ENCODE measurements around the gene PRSS27.

DNA sequence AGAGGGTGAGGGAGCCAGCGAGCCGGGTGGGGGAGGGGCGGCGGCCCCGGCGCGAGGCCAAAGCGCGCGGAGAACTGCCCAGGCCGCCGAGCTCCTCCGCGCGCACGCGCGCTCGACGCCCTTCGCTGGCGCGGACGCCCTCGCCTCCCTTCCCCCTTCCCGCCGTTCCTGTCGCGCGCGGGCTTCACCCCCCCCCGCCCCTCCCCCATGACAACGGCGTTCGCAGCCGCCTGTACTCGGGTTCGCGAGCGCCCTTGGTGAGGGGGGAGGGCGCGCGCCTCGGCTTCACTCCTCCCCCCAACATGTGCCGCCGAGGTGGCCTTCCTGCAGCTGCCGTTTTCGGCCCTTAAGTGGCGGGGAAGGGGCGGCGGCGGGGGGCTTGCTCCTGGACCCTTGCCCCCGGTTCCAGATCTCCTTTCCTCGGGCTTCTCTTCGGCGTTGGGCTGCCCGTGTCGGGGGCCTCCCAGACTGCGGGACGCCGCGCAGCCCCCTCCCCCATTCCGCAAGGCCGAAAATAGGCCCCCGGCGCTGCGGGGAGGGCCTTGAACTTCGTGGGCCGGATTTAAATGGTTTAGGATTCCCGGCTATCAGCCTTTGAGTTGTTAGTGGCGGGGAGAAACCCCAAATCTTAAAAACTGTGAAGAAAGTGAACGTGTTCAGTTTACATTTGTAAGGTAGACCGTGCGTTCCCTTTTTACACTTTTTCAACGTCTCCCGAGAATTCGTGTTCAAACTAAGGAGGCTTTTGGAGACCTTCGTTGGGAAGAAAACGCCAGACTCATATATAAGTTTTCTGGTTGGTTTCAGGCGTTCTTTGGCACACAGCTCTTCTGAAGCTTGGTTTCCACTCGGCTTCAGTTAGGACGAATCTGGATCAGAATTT is 33.1 kb upstream of the PRSS27 start:
- TF ChIP-seq, protein P1, sequence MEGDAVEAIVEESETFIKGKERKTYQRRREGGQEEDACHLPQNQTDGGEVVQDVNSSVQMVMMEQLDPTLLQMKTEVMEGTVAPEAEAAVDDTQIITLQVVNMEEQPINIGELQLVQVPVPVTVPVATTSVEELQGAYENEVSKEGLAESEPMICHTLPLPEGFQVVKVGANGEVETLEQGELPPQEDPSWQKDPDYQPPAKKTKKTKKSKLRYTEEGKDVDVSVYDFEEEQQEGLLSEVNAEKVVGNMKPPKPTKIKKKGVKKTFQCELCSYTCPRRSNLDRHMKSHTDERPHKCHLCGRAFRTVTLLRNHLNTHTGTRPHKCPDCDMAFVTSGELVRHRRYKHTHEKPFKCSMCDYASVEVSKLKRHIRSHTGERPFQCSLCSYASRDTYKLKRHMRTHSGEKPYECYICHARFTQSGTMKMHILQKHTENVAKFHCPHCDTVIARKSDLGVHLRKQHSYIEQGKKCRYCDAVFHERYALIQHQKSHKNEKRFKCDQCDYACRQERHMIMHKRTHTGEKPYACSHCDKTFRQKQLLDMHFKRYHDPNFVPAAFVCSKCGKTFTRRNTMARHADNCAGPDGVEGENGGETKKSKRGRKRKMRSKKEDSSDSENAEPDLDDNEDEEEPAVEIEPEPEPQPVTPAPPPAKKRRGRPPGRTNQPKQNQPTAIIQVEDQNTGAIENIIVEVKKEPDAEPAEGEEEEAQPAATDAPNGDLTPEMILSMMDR (conservative IDR thresholded peaks at IDR 0.05), result no peak
- no peak for TF ChIP-seq EZH2 (IDR thresholded peaks at IDR 0.05; ENCODE audit: low read depth)

Measured in PC-9 (cell line).